Inflammatory macrophage treated with lipopolysaccharide for 1 hour (primary cell): ENCODE measurements around the gene PSMD13.

Experiments
- DNase-seq, 2 donors: peaks; one replicate each; pipeline ENCODE4 v3.0.0-alpha.2; 2020 to 2022

The PSMD13 gene

GRCh38 chr11:252666-253065 is 15.9 kb downstream of the PSMD13 start:
- DNase-seq: no peak

GRCh38 chr11:253160-253885 is 16.5 kb downstream of the PSMD13 start:
- DNase-seq: no peak

- no peak for DNase-seq
Measured at GRCh38 chr11:253886-254270, 17.1 kb downstream of the PSMD13 start.

- DNase-seq: no peak
Measured at GRCh38 chr11:255176-255575, 18.4 kb downstream of the PSMD13 start.

GRCh38 chr11:255816-256215 is 19.0 kb downstream of the PSMD13 start:
- no peak for DNase-seq

GRCh38 chr11:256952-257737 is 20.4 kb downstream of the PSMD13 start:
- DNase-seq: no peak

- no peak for DNase-seq
Measured at GRCh38 chr11:257766-258493, 21.2 kb downstream of the PSMD13 start.

GRCh38 chr11:259413-259812 is 22.6 kb downstream of the PSMD13 start:
- no peak for DNase-seq

GRCh38 chr11:261624-262023 is 24.8 kb downstream of the PSMD13 start:
- no peak for DNase-seq

GRCh38 chr11:266676-267439 is 30.1 kb downstream of the PSMD13 start:
- DNase-seq: peak; percentile 37

GRCh38 chr11:267491-267994 is 30.8 kb downstream of the PSMD13 start:
- DNase-seq: peak; percentile 39 to 58

GRCh38 chr11:268716-269145 is 32.0 kb downstream of the PSMD13 start:
- DNase-seq: peak; percentile 60 to 68

- DNase-seq: peak; percentile 89 to 91
Measured at GRCh38 chr11:269146-269890, 32.5 kb downstream of the PSMD13 start.

GRCh38 chr11:270451-271318 is 33.9 kb downstream of the PSMD13 start:
- DNase-seq: no peak

GRCh38 chr11:271319-271715 is 34.5 kb downstream of the PSMD13 start:
- DNase-seq: no peak

GRCh38 chr11:272195-272930 is 35.6 kb downstream of the PSMD13 start:
- no peak for DNase-seq

GRCh38 chr11:272931-273198 is 36.1 kb downstream of the PSMD13 start:
- no peak for DNase-seq

GRCh38 chr11:276219-276618 is 39.4 kb downstream of the PSMD13 start:
- DNase-seq: no peak

- no peak for DNase-seq
Measured at GRCh38 chr11:278001-278951, 41.5 kb downstream of the PSMD13 start, which contains the start of gene NLRP6. NLRP6 (plus strand) TSS chr11:278407; CDS start chr11:278570, 163 bp downstream.
